Subcutaneous abdominal adipose tissue (tissue), 5 donors: ENCODE results near the gene CCDC59.

Source experiments
- H3K27ac ChIP-seq: one replicate; pipeline ENCODE4 v1.7.0; 2013; ENCODE audit warnings: low read depth, mild to moderate bottlenecking, inconsistent platforms, low read length, moderate library complexity
- H3K27me3 ChIP-seq, 5 donors: one replicate each; pipeline ENCODE4 v1.7.0; 2013; ENCODE audit warnings: low read length in 5 of 5, inconsistent platforms in 1 of 5; ENCODE audit not compliant: control insufficient read depth in 5 of 5, insufficient read depth in 4 of 5
- H3K36me3 ChIP-seq, 5 donors: one replicate each; pipeline ENCODE4 v1.7.0; 2013; ENCODE audit warnings: low read length in 5 of 5; ENCODE audit not compliant: control insufficient read depth in 5 of 5, insufficient read depth in 5 of 5
- H3K4me1 ChIP-seq, 5 donors: one replicate each; pipeline ENCODE4 v1.7.0; 2013; ENCODE audit warnings: low read length in 5 of 5, mild to moderate bottlenecking in 3 of 5, moderate library complexity in 1 of 5; ENCODE audit not compliant: control insufficient read depth in 5 of 5, insufficient read depth in 5 of 5
- H3K4me3 ChIP-seq, 5 donors: one replicate each; pipeline ENCODE4 v1.7.0; 2013; ENCODE audit warnings: low read length in 5 of 5, low read depth in 1 of 5
- H3K9ac ChIP-seq, 5 donors: one replicate each; pipeline ENCODE4 v1.7.0; 2013; ENCODE audit warnings: low read length in 5 of 5, mild to moderate bottlenecking in 4 of 5, moderate library complexity in 3 of 5
- H3K9me3 ChIP-seq, 5 donors: one replicate each; pipeline ENCODE4 v1.7.0; 2013; ENCODE audit warnings: low read length in 5 of 5; ENCODE audit not compliant: control insufficient read depth in 5 of 5
- donor health status: healthy.
- donor health status: healthy.
- donor health status: healthy.
- donor health status: healthy.
- donor health status: healthy.

CCDC59 gene

DNA sequence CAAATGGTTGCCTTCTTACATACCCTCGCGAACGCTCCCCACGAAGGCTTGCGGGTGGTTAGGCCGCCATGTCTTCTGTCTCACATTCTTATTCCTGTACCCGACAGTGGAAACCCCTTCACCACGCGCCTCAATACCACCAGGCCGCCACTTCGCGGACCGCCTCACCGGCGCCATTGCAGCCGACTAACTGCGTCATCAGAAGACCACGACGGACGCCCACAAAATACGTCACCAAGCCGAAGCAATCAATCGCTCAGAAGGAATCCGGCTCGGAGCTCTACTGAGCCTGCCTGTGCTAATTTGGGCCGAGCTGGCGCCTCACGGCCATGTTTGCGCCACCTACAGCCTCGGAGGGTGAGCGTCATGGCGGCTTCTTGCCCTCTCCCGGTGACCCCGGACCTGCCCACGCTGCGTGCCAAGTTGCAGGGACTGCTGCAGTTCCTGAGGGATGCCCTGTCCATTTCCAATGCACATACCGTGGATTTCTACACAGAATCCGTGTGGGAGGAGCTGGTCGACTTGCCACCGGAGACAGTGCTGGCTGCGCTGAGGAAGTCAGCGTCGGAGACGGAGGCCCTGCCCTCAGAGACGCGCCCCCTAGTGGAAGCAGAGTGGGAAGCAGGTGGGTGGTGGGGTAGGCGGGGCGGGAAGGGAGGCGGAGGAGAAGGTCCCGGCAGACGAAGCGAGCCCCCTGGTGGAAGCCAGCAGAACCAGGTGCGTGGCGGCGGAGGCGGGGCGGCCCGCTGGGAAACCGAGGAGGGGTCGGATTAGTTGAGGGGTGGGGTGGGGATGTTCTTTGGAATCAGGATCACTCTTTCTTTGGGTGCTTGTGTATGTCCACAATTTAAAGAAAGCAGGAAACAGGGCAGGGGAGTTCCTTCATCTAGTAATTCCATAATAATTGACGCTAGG is at the start of gene CCDC59, which contains the start of gene METTL25:
Gene CCDC59, minus strand, starts transcription at position 188 of the 915 bp plus-strand sequence. Its CDS starts 11 bp downstream, at position 177.
Gene METTL25, plus strand, starts transcription at position 330 of the 915 bp plus-strand sequence. Its CDS starts 37 bp downstream, at position 367.
- peak within 1 kb of the TSS; percentile 98 to 100 (median 100) for H3K4me3 ChIP-seq
- H3K9ac ChIP-seq = peak within 1 kb of the TSS; percentile 97 to 100 (median 100)
- H3K27me3 ChIP-seq = no peaks in the 10 kb centered on the region
- H3K4me1 ChIP-seq = peaks cover 15 to 40% (median 34%) of the 10 kb centered on the region in 5 donors
- peak within 1 kb of the TSS; percentile 99 for H3K27ac ChIP-seq
- H3K36me3 ChIP-seq = peaks cover 14 to 20% (median 19%) of the 10 kb centered on the region in 5 donors
- no peaks in the 10 kb centered on the region for H3K9me3 ChIP-seq

DNA sequence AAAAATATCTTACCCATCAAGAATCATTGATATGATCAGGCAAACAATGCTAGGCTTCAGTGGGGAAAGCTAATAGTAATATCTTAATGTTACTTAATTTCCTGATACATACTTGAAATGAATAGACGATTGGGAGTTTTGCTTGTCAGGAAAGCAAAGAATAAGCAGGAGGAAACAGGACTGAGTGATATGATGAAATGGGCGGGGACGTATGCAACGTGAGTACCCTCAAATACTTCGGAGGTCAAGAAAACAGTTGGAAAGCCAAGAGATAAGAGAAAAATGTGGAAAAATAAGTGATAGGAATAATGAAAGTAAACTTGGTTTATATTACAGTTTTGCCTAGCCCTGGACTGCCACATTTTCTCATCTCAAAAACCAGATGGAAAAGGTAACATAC is 49.3 kb upstream of the CCDC59 start:
- Histone ChIP-seq H3K9me3 (no peaks in the 10 kb centered on the region), H3K27ac (no peak overlapping the region), H3K9ac (no peak overlapping the region), H3K4me3 (no peak overlapping the region), H3K27me3 (no peaks in the 10 kb centered on the region), H3K4me1 (no peaks in the 10 kb centered on the region), H3K36me3 (peaks cover 0 to 21% (median 9%) of the 10 kb centered on the region in 5 donors)

DNA sequence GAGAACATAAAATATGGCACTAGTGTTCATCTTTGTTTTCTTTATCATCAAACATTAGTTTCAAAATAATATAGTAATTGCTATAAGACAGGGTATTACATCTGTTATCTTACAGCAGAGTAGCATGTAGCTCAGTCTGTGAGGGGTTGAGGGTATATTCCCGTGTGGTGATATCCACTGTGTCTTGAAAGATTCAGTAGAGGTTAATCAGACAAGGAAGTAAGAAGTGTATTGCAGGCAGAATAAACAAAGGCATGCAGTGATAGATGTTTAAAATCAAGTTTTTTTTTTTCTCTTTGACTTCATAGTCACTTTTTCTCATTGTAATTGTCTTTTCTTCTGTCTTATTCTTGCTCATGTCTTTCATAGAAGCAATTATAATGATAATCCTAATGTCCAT is 48.5 kb upstream of the CCDC59 start:
- Histone ChIP-seq H3K27ac (no peak overlapping the region), H3K9me3 (no peaks in the 10 kb centered on the region), H3K4me3 (no peak overlapping the region), H3K9ac (no peak overlapping the region), H3K36me3 (peaks cover 0 to 21% (median 9%) of the 10 kb centered on the region in 5 donors), H3K4me1 (no peaks in the 10 kb centered on the region), H3K27me3 (no peaks in the 10 kb centered on the region)

DNA sequence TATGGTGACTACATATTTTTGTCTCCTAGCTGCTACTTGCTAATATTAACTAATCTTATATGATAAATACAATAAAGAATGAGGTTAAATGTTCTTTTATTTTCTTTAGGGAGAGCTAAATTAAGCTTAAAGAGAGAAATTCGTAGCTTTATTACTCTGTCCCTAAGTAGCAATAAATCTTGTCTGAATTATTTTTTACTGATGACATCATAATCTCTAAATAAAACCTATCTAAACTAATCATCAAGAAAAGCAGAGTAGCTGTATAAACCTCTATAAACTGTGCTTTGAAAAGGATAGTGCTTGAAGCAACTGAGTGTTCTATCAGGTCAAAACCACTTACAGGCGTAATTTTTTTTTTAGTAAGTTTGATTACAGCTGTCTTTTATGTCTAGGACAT is 42.6 kb upstream of the CCDC59 start:
- H3K27ac ChIP-seq = no peak overlapping the region
- H3K27me3 ChIP-seq = no peaks in the 10 kb centered on the region
- H3K9ac ChIP-seq = no peak overlapping the region
- H3K4me1 ChIP-seq = no peaks in the 10 kb centered on the region
- H3K36me3 ChIP-seq = peaks cover 0 to 13% (median 7%) of the 10 kb centered on the region in 5 donors
- no peak overlapping the region for H3K4me3 ChIP-seq
- peaks cover 0 to 4% (median 0%) of the 10 kb centered on the region in 5 donors for H3K9me3 ChIP-seq

- peaks cover 3 to 27% (median 17%) of the 10 kb centered on the region in 5 donors for H3K36me3 ChIP-seq
- H3K9me3 ChIP-seq = peaks cover 0 to 4% (median 0%) of the 10 kb centered on the region in 5 donors
- no peak overlapping the region for H3K27ac ChIP-seq
- no peak overlapping the region for H3K9ac ChIP-seq
- H3K4me3 ChIP-seq = no peak overlapping the region
- no peaks in the 10 kb centered on the region for H3K4me1 ChIP-seq
- H3K27me3 ChIP-seq = no peaks in the 10 kb centered on the region
These were observed 40.7 kb upstream of the CCDC59 start for GRCh38 chr12:82398879-82399278.

DNA sequence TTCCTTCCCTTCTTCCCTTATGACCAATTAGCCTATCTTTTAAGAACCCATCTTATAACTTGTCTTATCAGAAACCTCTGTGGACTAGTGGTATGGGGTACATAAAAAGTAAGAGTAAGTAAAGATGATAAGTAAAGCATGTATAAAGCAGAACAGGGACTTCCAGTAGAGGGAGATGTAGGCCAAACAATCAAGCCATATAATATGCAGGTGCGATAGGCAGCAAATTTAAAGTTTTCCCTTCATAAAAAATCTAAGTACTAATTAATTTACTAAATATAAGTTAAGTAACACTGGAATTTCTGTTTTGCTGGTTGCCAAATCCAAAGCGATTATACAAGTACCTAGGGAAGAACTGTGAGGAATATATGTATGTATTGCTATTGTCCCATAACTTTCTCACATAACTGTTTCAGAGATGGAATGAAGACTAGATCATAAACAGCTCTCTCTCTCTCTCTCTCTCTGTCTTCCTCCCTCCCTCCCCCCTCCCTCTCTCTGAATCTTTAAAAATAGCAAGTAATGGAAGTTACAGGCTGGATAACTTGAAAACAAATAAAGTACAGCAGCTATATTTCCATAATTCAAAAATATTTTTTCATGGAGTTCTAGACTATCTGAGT is 25.9 kb upstream of the CCDC59 start:
- no peak overlapping the region for H3K4me3 ChIP-seq
- no peak overlapping the region for H3K27ac ChIP-seq
- H3K9ac ChIP-seq = no peak overlapping the region
- H3K9me3 ChIP-seq = no peaks in the 10 kb centered on the region
- H3K27me3 ChIP-seq = no peaks in the 10 kb centered on the region
- peaks cover 2 to 13% (median 8%) of the 10 kb centered on the region in 5 donors for H3K36me3 ChIP-seq
- peaks cover 0 to 10% (median 0%) of the 10 kb centered on the region in 5 donors for H3K4me1 ChIP-seq

DNA sequence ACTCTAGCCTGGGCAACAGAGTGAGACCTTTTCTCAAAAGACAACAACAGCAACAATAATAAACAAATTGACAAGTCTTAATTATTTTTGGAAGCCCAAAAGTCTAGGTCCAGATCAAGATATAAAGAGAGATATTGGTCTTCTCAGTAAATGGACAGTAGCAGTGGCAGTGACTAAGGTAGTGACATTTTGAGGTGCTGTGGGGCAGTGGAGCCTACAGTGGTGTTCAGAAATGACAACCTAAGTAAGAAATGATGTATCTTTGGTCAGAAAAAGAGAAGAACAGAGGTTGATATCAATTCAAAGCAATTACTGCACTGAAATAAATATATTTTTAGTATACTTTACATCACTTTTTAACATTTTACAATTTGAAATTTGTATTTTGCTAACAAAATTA is 20.8 kb upstream of the CCDC59 start:
- H3K9ac ChIP-seq = no peak overlapping the region

DNA sequence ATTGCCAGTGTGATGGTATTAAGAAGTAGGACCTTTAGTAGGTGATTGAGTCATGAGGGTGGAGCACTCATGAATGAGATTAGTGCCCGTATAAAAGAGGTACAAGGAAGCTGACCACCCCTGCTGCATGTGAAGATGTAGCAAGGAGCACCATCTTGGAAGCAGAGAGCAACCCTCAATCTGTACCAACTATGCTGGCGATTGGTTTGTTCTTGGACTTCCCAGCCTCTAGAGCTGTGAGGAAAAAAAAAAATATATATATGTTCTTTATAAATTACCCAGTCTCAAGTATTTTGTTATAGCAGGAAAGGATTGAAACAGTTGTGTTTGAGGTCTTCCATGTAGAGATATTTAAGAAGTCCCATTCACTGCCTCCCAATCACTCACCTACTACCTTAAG is 17.0 kb upstream of the CCDC59 start:
- Histone ChIP-seq H3K27me3 (no peaks in the 10 kb centered on the region), H3K36me3 (peaks cover 0 to 15% (median 2%) of the 10 kb centered on the region in 5 donors), H3K9ac (no peak overlapping the region), H3K27ac (no peak overlapping the region), H3K9me3 (peaks cover 0 to 3% (median 2%) of the 10 kb centered on the region in 5 donors), H3K4me1 (no peaks in the 10 kb centered on the region), H3K4me3 (no peak overlapping the region)

More for the DNA sequence above, 20.8 kb upstream of the CCDC59 start:
- Histone ChIP-seq H3K36me3 (peaks cover 0 to 7% (median 3%) of the 10 kb centered on the region in 5 donors), H3K27me3 (no peaks in the 10 kb centered on the region), H3K4me1 (no peaks in the 10 kb centered on the region), H3K27ac (no peak overlapping the region), H3K9me3 (peaks cover 0 to 2% (median 2%) of the 10 kb centered on the region in 5 donors), H3K4me3 (no peak overlapping the region)

- Histone ChIP-seq H3K4me1 (peaks cover 0 to 20% (median 8%) of the 10 kb centered on the region in 5 donors), H3K36me3 (no peaks in the 10 kb centered on the region), H3K27ac (no peak overlapping the region), H3K9ac (no peak overlapping the region), H3K27me3 (no peaks in the 10 kb centered on the region), H3K9me3 (no peaks in the 10 kb centered on the region), H3K4me3 (no peak overlapping the region)
These were observed 8.0 kb upstream of the CCDC59 start for GRCh38 chr12:82366197-82366596.

- Histone ChIP-seq H3K9me3 (no peaks in the 10 kb centered on the region), H3K4me1 (peaks cover 9 to 34% (median 20%) of the 10 kb centered on the region in 5 donors), H3K9ac (no peak overlapping the region), H3K36me3 (peaks cover 0 to 3% (median 0%) of the 10 kb centered on the region in 5 donors), H3K27ac (no peak overlapping the region), H3K27me3 (no peaks in the 10 kb centered on the region), H3K4me3 (no peak overlapping the region)
These were observed 5.8 kb upstream of the CCDC59 start for GRCh38 chr12:82363990-82364389.
